MCF 10A (cell line): ENCODE measurements around the gene PROSER2. TPM values are rescaled to one million over a fixed set of nuclear protein-coding genes. Genes with fewer than 3 reads are reported as not detected.

Experiments used
- BruUV-seq: library from RNA; stranded (reverse); fragments of 400-500 nt; replicated peaks from 2 replicates; lab custom pipeline; 2021; lab: Mats Ljungman, UMichigan
- CTCF ChIA-PET: fragments of 300-600 bp; sonication (Branson Sonifier 250); formaldehyde crosslinking; extraction: SDS; loops from one replicate; lab custom pipeline; 2021; ENCODE audit warnings: antibody characterized with exemption, inconsistent platforms; lab: Yijun Ruan, JAX
- POLR2A ChIA-PET: fragments of 300-600, 350-650 bp; sonication (Branson Sonifier 250); formaldehyde crosslinking; extraction: SDS; loops from one replicate; lab custom pipeline; 2020; ENCODE audit warnings: antibody characterized with exemption, inconsistent platforms; lab: Yijun Ruan, JAX
- DNase-seq: peaks from one replicate; pipeline ENCODE4 v3.0.0-alpha.2; 2018; ENCODE audit not compliant: unreplicated experiment
- H3K27ac Mint-ChIP-seq: one replicate; pipeline ENCODE4 v1.8.0; 2022; ENCODE audit warnings: mild to moderate bottlenecking, low read depth, mixed read lengths; ENCODE audit not compliant: unreplicated experiment
- H3K27me3 Mint-ChIP-seq: one replicate; pipeline ENCODE4 v1.8.0; 2022; ENCODE audit warnings: mixed read lengths; ENCODE audit not compliant: insufficient read depth, unreplicated experiment
- H3K36me3 Mint-ChIP-seq: one replicate; pipeline ENCODE4 v1.8.0; 2022; ENCODE audit warnings: mild to moderate bottlenecking, moderate library complexity, mixed read lengths; ENCODE audit not compliant: insufficient read depth, unreplicated experiment
- H3K4me1 Mint-ChIP-seq: one replicate; pipeline ENCODE4 v1.8.0; 2022; ENCODE audit warnings: mixed read lengths; ENCODE audit not compliant: insufficient read depth, unreplicated experiment
- H3K4me3 Mint-ChIP-seq: one replicate; pipeline ENCODE4 v1.8.0; 2022; ENCODE audit warnings: mild to moderate bottlenecking, moderate library complexity, mixed read lengths; ENCODE audit not compliant: unreplicated experiment
- H3K9me3 Mint-ChIP-seq: one replicate; pipeline ENCODE4 v1.8.0; 2022; ENCODE audit warnings: mixed read lengths; ENCODE audit not compliant: unreplicated experiment
- CTCF ChIP-seq: fragments of 200-600 bp; IDR thresholded peaks from one replicate; pipeline ENCODE4 v1.8.0; 2022; ENCODE audit warnings: antibody characterized with exemption, mild to moderate bottlenecking; ENCODE audit not compliant: unreplicated experiment
- intact Hi-C: fragments of 100-400 bp; cut with micrococcal nuclease; formaldehyde crosslinking; loops from 2 replicates; pipeline ENCODE4 v1.14.1; 2022
- total RNA-seq: library from RNA; stranded (reverse); gene quantifications from 2 replicates; pipeline ENCODE4 v1.2.3, GENCODE V29; 2022

PROSER2 gene
- total RNA-seq, 1 experiment from 2014 or later, result 58.0 TPM

- ChIA-PET CTCF (interaction anchor here (1.0 to 1.2 kb wide), 2 partner anchors 11 to 16 kb away, joined by 3 to 4 read pairs; no protein-coding TSS in a partner anchor), POLR2A (interaction anchor here (0.7 kb wide), 1 partner anchor 147 kb away, joined by 3 read pairs; no protein-coding TSS in a partner anchor)
- Mint-ChIP-seq H3K27me3 (no peaks in the 10 kb centered on the region), H3K4me3 (no peak overlapping the region), H3K9me3 (no peaks in the 10 kb centered on the region), H3K4me1 (peaks cover 9% of the 10 kb centered on the region), H3K27ac (no peak overlapping the region), H3K36me3 (no peaks in the 10 kb centered on the region)
- TF ChIP-seq CTCF, result no peak
- BruUV-seq, result no TSS peak
- no peak for DNase-seq
- intact Hi-C loops, result no loop called here
Measured at GRCh38 chr10:11808808-11809207, 14.3 kb upstream of the PROSER2 start.

GRCh38 chr10:11810313-11810766 is 12.8 kb upstream of the PROSER2 start:
- no peaks in the 10 kb centered on the region for H3K36me3 Mint-ChIP-seq
- H3K9me3 Mint-ChIP-seq, result no peaks in the 10 kb centered on the region
- no peak overlapping the region for H3K27ac Mint-ChIP-seq
- no peaks in the 10 kb centered on the region for H3K27me3 Mint-ChIP-seq
- peaks cover 9% of the 10 kb centered on the region for H3K4me1 Mint-ChIP-seq
- no peak for DNase-seq
- H3K4me3 Mint-ChIP-seq, result no peak overlapping the region
- ChIA-PET CTCF (interaction anchor here (0.7 to 1.6 kb wide), 5 partner anchors 9 to 176 kb away, joined by 3 to 7 read pairs (median 4); no protein-coding TSS in a partner anchor), POLR2A (no interaction called here)
- BruUV-seq, result no TSS peak
- intact Hi-C loops, result no loop called here
- TF ChIP-seq CTCF, result no peak

- no peak for DNase-seq
- H3K9me3 Mint-ChIP-seq, result no peaks in the 10 kb centered on the region
- no peak overlapping the region for H3K4me3 Mint-ChIP-seq
- H3K4me1 Mint-ChIP-seq, result peaks cover 9% of the 10 kb centered on the region
- intact Hi-C loops, result no loop called here
- H3K27ac Mint-ChIP-seq, result no peak overlapping the region
- ChIA-PET POLR2A (no interaction called here), CTCF (interaction anchor here (0.6 to 1.0 kb wide), 3 partner anchors 19 to 355 kb away, joined by 3 read pairs; no protein-coding TSS in a partner anchor)
- BruUV-seq, result no TSS peak
- TF ChIP-seq CTCF, result no peak
- no peaks in the 10 kb centered on the region for H3K27me3 Mint-ChIP-seq
- H3K36me3 Mint-ChIP-seq, result no peaks in the 10 kb centered on the region
Measured at GRCh38 chr10:11810973-11811372, 12.2 kb upstream of the PROSER2 start.

GRCh38 chr10:11813177-11813576 is 10.0 kb upstream of the PROSER2 start:
- POLR2A ChIA-PET, result no interaction called here
- BruUV-seq, result no TSS peak
- H3K36me3 Mint-ChIP-seq, result no peaks in the 10 kb centered on the region

More at GRCh38 chr10:11813177-11813576, 10.0 kb upstream of the PROSER2 start:
- Mint-ChIP-seq H3K27ac (no peak overlapping the region), H3K4me1 (peaks cover 9% of the 10 kb centered on the region), H3K9me3 (no peaks in the 10 kb centered on the region), H3K4me3 (no peak overlapping the region), H3K27me3 (no peaks in the 10 kb centered on the region)
- no peak for DNase-seq
- CTCF ChIA-PET, result interaction anchor here (1.3 to 2.1 kb wide), 4 partner anchors 20 to 173 kb away, joined by 3 to 7 read pairs (median 4); no protein-coding TSS in a partner anchor
- TF ChIP-seq CTCF, result no peak
- intact Hi-C loops, result no loop called here
